Adipose tissue (tissue), 3 donors: ENCODE measurements around the gene PHF24. TPM values are rescaled to one million over a fixed set of nuclear protein-coding genes. Genes with fewer than 3 reads are reported as not detected.
"Not testable (repeated sequence)": the region's sequence is repeated elsewhere in the genome, so short reads cannot be mapped to it uniquely, and the experiment has no call there.

ENCODE experiments used
- H3K27ac ChIP-seq: one replicate; pipeline ENCODE4 v1.5.1; 2013; ENCODE audit warnings: low read depth, low read length
- WGBS, 3 donors: extraction: QIAGEN DNeasy Blood & Tissue Kit; methylation state at CpG; one replicate each; pipeline ENCODE4 v1.1.7; 2013; 5-methylcytosine and 5-hydroxymethylcytosine counted together
- polyA plus RNA-seq, 3 donors: library from polyadenylated mRNA; stranded (reverse); fragments of 200-250 nt; gene quantifications; one replicate each; pipeline ENCODE4 v1.2.3, GENCODE V29; 2013
- donor health status: healthy with polysubstance abuse.
- donor health status: Bipolar disorder and iron deficiency.
- donor health status: healthy.

The PHF24 gene
- polyA plus RNA-seq: under 1 TPM; 0.03 to 0.34 (median 0.19) TPM

DNA sequence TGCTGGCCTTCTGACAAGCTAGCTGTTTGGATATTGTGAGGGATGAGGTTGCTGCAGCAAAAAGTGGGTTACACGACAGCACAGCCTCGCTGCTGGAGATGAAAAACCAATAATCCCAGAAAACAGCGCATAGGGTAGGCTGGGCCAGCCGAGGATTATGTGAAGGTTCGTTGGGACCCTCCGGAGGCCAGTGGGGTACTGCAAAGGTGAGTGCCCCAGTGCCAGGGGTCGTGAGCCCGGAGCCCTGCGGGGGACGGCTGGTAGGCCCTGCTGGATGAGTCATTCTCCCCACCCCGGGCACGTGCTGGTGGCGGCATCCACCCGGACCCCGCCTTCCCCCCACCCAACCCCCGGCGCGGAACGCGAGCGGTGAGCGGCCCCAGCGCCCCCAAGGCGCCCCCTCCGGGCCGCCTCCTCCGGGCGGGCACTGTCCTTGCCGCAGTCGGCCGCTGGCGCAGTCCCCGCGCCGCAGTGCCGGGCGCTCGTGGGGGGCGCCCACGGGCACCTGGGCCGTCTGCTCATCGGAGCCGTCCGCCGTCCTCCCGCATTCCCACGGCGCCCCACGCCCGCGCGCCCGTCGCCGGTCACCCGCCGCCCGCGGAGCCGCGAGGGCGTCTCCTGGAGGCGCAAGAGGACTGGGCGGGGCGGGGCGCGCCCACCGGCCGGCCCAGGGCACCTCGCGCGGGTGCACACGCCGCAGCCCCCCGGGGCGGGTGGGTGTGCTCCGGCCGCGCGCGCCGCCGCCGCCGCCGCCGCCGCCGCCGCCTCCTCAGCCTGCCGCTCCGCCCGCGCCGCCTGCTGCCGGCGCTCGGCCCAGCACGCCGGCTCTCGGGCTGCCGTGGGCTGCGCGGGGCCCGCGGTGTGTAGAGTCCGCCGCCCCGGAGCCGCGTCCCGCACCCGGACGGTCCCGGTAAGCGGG lies at the start of gene PHF24:
Gene PHF24, plus strand, starts transcription at position 794 of the 919 bp plus-strand sequence. CDS start 13,014 bp downstream, outside the sequence.
- 1 to 4% (median 3%) methylated on average over 50 to 116 of the region's 116 CpGs for WGBS, 3 donors

DNA sequence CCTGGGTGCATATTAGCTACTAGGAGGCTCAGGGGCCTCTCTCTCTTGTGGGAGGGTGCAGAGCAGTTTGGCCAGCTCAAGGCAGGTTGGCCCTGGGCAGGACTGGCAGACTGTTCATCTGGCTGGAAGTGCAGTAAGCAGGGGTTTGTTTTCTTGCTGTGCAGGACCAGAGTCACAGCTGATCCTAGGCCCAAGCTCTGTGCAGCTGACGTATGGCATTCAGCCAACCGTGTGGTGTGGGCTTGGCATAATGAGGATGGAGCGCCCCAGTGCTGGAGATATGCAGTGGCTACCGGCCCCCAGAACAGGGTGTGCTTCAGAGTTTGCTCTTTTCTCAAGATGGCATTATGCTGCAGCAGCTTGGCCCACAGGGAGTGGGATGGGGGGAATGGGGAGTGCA lies 31.0 kb upstream of the PHF24 start:
- H3K27ac ChIP-seq: no peak overlapping the region
- WGBS, 3 donors: 81 to 84% (median 84%) methylated on average over 4 of the region's 4 CpGs

More for the DNA sequence above, at the start of gene PHF24:
- no peak within 1 kb of the TSS for H3K27ac ChIP-seq

DNA sequence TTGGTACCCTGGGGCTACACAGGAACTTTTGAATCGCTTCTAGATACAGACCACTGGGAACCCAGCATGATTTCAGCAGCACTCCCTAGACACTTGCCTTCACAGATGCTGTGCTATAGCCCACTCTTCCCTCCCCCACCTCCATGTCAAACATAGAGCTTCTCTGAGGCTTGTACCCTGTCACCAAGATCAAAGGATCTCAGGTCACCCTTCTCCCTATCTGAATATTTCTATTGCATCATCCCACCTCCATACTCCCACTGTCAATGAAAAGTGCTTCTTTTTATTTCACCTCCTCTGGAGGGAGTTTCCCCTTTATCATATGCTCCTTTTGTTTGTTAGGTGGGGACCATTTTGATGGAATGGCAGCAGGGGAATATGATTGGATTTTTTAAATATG lies 29.2 kb upstream of the PHF24 start:
- 95 to 98% (median 96%) methylated on average over 1 of the region's 1 CpG for WGBS, 3 donors
- H3K27ac ChIP-seq: no peak overlapping the region

DNA sequence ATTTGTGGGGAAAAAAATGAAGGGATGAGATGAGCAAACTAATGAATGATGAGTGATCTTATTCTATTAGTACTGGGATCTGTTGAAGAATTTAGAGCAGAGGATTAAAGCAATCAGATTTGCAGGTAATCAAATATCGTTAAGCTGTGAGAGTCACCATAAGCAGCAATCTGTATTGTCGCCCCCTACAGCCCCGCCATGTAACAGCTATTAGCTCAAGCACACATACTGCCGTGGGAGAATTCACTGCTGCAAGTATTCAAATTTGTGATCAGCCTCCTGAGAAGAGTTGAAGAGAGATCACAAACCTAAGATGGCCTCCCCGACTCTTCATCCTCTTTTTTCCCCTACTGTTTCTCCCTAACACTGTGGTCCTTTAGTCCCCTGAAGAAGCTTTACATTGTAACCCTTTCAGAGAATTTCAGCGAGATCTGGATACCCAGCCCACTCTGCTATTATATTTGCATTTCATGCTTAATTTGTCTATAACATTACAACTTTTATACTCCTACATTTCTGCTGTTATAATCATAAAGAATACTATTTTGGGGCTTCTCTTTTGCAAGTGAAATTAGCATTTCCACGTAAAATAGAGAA lies 28.5 kb upstream of the PHF24 start:
- 28 to 31% (median 30%) methylated on average over 7 of the region's 7 CpGs for WGBS, 3 donors
- no peak overlapping the region for H3K27ac ChIP-seq

DNA sequence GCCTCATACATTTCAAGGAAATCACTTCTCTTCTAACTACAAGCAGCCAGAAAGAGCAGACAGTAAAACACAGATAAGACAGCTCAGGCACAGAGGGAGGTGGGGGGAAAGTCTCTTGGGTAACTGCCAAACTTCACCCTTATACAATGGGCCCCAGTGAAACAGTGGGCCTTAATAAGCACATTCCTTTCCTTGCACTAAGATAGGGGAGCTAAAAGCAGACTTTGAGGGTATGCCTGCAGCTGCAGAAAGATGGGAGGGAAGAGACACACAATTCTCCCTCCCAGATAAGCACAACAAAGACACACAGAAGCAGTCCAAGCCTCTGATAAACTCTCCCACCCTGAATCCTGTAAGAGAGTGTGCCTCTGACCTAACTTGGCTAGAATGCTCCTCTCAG lies 18.1 kb upstream of the PHF24 start:
- not testable (repeated sequence) for H3K27ac ChIP-seq

DNA sequence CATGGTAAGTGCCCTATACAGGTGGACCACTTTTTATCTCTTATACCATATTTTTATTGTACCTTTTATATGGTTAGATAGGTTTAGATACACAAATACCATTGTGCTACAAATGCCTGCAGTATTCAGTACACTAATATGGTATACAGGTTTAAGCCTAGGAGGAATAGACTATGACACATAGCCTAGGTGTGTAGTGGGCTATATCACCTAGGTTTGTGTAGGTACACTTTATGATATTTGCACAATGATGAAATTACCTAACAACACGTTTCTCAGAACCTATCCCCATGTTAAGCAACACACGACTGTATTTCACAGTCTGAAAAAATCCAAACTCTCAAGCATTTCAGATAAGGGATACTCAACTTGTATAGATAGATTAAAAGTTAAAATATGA lies 9.6 kb upstream of the PHF24 start:
- H3K27ac ChIP-seq: no peak overlapping the region
- 50 to 68% (median 57%) methylated on average over 2 of the region's 2 CpGs for WGBS, 3 donors

DNA sequence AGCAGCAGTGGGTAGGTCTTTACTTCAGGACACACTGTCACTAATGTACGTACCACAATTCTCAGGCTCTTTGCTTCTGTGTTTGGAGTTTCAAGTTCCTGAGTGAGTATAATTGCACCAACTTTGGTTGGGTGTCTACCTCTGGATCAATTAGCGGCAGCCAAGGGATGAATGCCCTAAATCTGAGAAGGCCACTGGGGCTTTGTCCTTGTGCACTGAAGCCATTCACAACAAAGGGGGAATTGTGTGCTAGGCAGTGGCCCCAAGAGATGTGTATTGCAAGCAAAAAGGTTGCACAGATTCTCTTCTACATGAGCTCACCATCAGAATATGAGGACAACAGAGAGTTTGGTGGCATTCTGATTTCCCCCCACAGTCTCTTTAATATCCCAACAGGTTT lies 3.9 kb upstream of the PHF24 start:
- no peak overlapping the region for H3K27ac ChIP-seq
- 85 to 86% (median 85%) methylated on average over 2 of the region's 2 CpGs for WGBS, 3 donors

DNA sequence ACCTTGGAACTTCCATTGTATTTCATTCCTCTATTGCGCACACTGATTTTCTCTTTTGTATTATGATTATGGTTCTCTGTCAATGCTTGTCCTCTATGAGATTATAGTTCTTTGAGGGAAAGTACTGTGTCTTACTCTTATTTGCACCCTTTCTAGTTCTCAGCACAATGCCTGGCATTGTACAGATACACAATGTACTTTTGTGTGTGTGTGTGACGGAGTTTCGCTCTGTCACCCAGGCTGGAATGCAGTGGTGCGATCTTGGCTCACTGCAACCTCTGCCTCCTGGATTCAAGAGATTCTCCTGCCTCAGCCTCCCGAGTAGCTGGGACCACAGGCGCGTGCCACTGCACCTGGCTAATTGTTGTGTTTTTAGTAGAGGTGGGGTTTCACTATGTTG lies 2.0 kb upstream of the PHF24 start:
- H3K27ac ChIP-seq: not testable (repeated sequence)
- WGBS, 3 donors: 89 to 92% (median 91%) methylated on average over 7 of the region's 7 CpGs

DNA sequence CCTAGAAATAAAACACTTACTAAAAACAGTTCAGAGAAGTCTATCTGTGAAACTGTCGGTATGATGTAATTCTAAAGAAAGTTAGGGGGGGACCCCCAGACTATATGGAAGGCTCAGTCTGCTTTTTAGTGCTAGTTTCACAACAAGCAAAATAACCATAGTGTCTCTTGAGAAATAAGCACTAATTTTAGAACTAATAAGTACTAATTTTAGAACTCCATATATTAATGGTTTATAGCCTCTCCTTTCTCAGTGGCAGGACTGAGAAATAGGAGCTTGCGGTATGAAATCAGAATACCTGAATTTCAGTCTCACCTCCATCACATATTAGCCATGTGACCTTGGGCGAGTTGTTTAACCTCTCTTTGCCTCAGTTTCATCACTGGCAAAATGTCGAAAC lies 1.4 kb upstream of the PHF24 start:
- H3K27ac ChIP-seq: no peak overlapping the region
- 66 to 78% (median 67%) methylated on average over 4 of the region's 4 CpGs for WGBS, 3 donors

DNA sequence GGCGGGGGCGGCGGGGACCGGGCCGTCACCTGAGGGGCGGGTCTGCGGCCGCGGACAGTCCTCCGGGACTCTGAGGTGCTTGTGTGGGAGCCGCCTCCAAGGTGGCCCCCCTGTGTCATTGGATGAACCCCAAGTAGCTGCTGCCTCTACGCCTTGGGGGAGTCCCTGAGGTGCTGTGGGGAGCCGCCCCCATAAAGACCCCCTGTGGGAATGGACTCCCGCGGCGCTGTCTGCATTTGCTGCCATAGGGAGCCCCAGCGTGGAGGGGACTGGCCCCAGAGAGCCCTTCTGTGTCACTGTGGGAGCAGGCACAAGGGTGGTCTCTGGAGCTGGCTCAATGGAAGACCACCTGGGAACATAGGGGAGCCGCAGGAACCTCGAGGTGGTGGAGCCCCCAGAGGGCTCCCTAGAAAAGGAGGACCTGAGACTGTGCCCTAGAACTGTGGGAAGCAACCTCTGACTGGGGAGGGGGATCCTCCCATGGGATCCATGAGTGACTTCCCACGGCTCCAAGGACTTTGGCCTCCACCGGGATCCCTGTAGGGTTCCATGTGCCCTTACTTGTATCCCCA lies 412 bp downstream of the PHF24 start:
- WGBS, 3 donors: 10 to 13% (median 13%) methylated on average over 15 to 21 of the region's 21 CpGs
- no peak overlapping the region for H3K27ac ChIP-seq

DNA sequence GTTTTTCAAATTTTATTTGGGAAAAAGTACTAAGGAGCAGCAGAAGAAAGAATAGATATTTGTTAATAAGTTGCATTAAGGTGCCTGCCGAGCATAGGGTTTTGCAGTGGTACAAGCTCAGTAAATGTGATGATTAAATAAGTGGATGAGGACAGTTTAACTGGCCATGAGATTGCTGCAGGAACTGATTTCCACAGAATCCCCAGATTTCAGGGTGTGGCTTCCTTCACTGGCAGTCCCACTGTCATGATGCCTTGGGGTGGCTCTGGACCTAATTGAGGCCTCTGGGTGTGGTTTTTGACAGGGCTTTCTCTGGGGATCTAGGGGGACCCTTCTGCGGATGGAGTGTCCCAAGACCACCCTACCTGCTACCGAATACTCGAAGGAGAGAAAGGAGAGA lies 1.4 kb downstream of the PHF24 start:
- no peak overlapping the region for H3K27ac ChIP-seq
- WGBS, 3 donors: 86 to 94% (median 94%) methylated on average over 4 of the region's 4 CpGs

DNA sequence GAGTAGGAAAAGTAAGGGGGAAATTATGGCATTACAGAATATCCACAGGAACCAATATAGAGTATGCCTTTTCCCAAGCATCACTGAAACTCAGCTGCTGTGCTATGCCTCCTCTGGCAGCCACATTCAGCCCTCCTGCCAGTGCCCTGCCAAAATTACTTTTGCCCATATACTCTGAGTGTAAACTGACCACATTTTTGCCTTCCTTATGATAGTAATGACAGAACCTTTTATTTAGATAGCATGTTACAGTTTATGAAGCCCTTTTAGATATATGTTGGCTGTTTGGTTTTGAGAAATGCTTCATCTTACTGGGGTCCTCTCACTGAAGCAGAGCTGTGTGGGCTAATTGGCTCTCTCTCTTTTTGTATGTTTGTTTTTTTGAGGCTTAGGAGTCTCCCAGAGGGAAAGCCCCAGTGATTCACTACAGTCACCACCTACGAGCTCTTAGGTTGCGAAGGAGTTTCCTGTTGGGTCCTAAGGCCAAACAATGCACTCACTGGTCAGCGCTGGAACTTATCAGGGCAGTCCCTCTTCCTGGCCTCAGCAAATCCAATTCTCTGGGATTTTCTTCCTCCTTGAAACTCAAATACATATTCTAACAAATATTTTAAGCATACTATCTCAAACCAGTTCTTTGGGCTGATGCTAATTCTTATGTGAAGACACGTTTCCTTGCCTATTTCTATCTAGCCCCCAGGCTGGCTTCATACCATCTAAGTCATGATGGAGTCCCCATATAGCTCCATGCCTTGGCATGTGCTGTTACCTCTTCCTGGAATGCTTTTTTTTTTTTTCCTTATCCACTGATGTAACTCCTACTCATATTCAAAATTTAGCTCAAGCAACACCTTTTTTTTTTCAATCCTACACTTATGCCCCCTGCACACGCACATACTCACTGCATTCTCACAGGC lies 3.7 kb downstream of the PHF24 start:
- no peak overlapping the region for H3K27ac ChIP-seq
- 43 to 64% (median 45%) methylated on average over 5 of the region's 5 CpGs for WGBS, 3 donors

DNA sequence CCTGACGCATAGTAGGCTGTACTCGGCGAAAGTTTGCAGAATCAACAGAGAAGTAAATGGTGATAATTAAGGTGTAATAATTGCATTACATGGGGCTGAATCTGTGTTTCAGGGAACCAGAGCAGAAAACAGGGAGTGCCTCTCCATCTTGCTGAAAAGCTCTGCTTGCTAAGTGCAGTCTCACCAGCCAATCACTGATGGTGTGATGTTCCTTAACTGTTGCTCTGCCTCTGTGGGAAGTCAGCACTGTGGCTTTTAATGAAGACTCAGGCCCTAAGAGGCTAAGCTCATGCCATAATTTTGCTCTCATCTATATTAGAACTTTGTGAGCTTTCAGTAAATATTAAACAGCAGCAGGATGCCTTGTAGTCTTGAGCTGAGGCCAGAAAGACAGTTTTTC lies 4.5 kb downstream of the PHF24 start:
- WGBS, 3 donors: 82 to 90% (median 89%) methylated on average over 3 of the region's 3 CpGs
- no peak overlapping the region for H3K27ac ChIP-seq

DNA sequence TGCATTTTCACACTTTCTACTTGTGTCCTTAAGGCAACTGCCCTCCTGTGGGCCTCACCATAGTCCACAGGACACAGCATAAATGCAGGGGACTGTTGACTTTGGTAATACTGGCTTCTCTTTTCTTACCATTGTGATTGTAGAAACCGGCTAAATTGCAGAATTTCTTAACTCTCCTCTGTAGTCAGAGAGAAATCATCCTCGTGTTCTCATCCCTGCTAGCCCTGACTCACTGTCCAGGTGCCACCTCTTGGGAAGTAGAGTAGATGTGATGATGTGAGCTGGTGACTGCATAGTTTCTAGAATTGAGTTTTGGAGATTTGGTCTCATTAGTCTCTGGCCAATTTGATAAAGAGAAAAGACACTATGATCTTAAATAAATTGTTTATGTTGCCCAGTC lies 5.5 kb downstream of the PHF24 start:
- 65 to 66% (median 66%) methylated on average over 2 of the region's 2 CpGs for WGBS, 3 donors
- H3K27ac ChIP-seq: no peak overlapping the region

DNA sequence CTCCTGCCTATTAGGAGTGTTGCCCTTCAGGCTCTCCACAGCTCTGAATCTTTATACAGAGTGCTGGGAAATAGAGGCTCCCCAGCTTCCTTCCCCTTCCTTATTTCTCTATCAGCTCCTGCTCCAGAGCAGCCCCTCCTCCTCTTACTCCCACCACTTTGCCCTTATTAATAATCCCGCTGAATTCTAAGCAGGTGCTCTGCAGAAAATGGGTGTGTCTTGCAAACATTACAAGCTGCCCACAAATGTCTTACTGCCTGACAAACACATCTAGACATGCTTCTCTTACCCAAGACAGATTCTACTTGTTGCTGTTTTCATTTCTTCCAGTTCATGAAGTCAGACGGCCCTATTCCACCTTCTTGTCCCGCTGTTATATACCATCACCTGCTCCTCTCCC lies 6.4 kb downstream of the PHF24 start:
- H3K27ac ChIP-seq: no peak overlapping the region
- 74 to 80% (median 76%) methylated on average over 3 of the region's 3 CpGs for WGBS, 3 donors

DNA sequence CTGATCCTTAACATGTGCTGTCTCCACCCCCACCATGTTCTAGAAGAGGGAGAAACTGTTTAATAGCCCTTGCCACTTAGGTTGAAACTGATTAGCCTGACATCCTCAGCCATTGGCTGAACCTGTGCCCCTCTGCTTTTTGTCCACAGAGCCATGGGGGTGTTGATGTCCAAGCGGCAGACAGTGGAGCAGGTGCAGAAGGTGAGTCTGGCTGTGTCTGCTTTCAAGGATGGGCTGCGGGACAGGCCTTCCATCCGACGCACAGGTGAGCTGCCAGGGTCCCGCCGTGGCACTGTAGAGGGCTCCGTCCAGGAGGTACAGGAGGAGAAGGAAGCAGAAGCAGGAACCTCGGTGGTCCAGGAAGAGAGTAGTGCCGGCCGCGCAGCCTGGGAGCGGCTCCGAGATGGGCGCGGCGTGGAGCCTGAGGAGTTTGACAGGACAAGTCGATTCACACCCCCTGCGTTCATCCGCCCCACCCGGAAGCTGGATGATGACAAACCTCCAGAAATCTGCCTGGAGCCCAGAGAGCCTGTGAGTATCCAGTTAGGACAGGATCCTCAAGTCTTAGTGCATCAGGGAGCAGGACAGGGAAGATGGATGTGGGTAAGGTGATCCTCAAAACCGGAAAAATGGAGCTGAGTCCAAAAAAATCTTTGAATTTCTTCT lies 13.2 kb downstream of the PHF24 start:
- 92 to 94% (median 93%) methylated on average over 21 of the region's 21 CpGs for WGBS, 3 donors
- H3K27ac ChIP-seq: no peak overlapping the region

DNA sequence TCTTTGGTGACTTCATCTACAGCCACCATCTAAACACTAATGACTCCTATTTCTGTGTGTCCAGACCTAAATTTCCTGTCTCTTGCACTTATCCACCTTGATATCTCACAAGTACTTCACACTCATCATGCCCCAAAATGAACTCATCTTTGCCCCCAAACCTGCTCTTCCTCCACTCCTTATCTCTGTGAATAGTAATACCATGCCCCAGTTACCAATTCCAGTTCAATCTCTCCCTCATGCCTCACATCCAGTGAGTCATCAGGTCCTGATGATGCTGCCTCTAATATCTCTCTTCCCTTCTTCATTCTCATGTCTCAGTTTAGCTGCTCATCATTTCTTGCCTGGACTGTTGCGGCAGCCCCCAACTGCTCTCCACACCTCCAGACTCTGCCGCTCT lies 16.6 kb downstream of the PHF24 start:
- no peak overlapping the region for H3K27ac ChIP-seq
- WGBS, 3 donors: 92 to 100% (median 95%) methylated on average over 2 of the region's 2 CpGs

DNA sequence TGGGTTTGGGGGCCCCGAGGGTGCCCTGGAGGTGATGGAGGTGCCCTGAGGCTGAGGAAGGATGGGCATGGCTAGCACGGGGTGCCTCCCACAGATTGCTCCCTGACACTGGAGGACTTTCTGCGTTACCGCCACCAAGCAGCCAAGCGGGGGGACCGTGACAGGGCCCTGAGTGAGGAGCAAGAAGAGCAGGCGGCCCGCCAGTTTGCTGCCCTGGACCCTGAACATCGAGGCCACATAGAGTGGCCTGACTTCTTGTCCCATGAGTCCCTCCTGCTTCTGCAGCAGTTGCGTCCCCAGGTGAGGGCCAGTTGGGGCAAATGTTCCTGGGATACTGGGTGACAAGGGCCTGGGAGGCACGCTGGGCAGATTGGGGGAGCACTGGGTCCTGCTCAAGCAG lies 18.4 kb downstream of the PHF24 start:
- no peak overlapping the region for H3K27ac ChIP-seq
- WGBS, 3 donors: 89 to 92% (median 91%) methylated on average over 11 of the region's 11 CpGs
